HG03097 (cell line): Measurements from ENCODE around the gene FAM229A.

Source experiments
- ATAC-seq: cut with Tn5 transposase; IDR thresholded peaks from one replicate; pipeline ENCODE4 v1.9.1; 2021; ENCODE audit not compliant: unreplicated experiment, low FRiP score

Gene FAM229A

GRCh38 chr1:32350785-32351398 lies 11.4 kb downstream of the FAM229A start:
- ATAC-seq: peak; percentile 36

DNA sequence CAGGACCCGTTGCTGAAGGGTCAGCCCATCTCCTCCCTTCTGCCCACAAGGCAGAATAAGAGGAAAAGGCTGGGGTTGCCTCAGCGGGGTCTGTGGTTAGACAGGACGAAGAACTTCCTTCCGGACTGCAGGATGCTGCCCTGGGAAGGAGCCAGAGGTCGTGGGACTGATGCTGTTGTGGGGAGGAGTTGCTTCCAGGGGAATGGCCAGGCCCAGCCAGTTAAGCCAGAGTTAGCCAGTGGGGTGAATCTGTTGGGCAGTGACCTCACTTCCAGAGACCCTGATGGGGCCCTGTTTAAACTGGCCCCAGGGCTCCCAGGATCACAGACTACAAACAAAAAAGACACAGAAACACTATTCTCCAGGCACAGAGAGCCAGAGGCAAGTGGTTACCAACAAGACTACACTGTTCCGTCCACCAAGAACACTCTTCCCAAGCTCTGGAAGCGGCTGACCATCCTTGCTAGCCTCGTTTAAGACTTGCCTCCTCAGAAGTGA lies 13.0 kb downstream of the FAM229A start:
- no peak for ATAC-seq

- no peak for ATAC-seq
Measured at GRCh38 chr1:32346532-32347157, 15.6 kb downstream of the FAM229A start.

DNA sequence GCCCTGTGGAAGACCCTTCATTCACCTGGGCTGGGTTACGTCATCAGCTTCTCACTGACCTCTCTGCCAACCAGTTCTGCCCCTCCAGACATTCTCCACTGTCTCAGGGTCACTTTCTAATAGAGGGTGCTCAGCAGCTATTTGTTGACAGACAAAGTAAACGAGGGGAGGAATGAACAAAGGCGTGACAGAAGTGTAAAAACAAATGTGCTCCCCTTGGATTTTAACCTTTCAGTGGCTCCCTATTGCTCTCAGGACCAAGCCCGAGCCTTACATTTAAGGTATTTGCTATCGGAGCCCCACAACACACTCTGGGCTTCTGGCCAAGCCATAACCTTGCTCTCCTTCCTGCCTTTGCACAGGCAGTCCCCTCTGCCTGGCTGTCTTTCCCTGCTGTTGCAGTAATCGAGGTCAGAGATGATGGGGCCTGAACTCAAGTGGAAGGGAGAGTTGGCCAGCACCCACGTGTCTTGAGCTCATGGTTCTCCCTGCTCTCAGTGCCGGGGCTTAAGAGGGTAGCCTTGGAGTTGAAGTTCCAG lies 16.9 kb downstream of the FAM229A start:
- ATAC-seq: no peak

DNA sequence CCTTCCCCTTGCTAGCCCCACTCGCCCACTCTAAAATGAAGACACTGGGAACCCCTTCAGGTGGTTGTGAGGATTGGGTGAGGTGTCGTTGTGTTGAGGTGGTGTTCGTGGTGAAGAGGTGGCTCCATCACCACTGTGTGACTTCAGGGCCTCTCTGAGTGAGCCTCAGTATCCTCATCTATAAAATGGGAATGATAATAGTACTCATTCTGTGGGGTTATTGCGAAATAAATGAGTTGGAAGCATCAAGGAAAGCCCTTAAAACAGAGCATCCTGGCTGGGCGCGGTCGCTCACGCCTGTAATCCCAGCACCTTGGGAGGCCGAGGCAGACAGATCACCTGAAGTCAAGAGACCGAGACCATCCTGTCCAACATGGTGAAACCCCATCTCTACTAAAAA lies 19.6 kb downstream of the FAM229A start:
- no peak for ATAC-seq

DNA sequence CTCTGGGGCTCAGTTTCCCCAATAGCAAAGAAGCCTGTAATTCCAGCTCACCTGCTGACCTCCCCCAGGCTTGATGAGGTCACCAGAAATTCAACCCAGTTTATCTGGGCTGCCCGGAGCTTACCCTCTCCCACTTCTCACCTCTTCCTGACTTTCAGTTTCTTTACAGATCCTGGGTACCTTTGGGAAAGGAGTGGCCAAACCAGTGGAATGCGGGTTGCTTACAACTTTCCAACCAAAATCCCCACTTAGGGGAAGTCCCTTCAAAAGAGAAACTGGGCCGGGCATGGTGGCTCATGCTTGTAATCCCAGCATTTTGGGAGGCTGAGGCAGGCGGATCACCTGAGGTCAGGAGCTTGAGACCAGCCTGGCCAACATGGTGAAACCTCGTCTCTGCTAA lies 20.3 kb downstream of the FAM229A start:
- no peak for ATAC-seq

- no peak for ATAC-seq
Measured at GRCh38 chr1:32341186-32341757, 21.0 kb downstream of the FAM229A start.

GRCh38 chr1:32339363-32339978 lies 22.8 kb downstream of the FAM229A start:
- no peak for ATAC-seq

GRCh38 chr1:32338637-32339145 lies 23.6 kb downstream of the FAM229A start:
- no peak for ATAC-seq

GRCh38 chr1:32337855-32338636 lies 24.2 kb downstream of the FAM229A start:
- peak; percentile 28 for ATAC-seq

DNA sequence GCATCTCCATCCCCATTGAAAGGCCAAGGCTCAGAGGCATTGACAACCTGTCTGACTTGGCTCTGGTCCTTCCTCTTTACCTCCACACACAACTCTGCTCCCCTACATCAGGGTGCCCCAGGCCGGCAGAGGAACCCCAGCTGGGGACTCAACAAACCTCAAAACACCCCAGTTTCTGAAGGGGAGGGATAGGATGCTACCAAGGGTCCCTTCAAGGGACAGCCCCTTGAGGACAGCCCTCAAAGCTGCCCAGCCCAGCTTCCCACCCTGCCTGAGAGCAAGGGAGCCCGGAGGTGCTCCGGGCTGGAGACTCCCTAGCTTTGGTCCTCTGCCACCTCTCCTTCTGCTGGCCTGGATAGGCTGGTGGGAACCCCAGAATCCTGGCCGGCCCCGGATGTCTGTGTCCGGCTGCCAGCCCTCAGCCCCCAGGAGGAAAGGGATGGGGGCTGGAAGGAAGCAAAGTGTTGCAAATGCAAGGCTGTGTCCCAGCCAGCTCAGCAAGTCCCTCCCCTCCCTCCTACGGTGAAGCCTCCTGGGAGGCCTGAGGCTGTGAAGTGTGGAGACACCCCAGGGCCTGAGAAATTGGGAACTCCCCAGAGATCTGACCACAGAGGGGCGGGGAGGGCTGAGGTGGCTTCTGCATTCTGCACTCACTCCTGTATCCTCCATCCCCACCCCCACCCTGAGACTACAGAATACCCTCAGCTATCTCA lies 25.2 kb downstream of the FAM229A start:
- no peak for ATAC-seq

- ATAC-seq: no peak
Measured at GRCh38 chr1:32336591-32336932, 25.7 kb downstream of the FAM229A start.

GRCh38 chr1:32335790-32336590 lies 26.3 kb downstream of the FAM229A start, which contains the start of gene MARCKSL1:
Gene MARCKSL1, minus strand, starts transcription at chr1:32336233. Its CDS starts 200 bp downstream, at chr1:32336033.
- ATAC-seq: peak; percentile 33

DNA sequence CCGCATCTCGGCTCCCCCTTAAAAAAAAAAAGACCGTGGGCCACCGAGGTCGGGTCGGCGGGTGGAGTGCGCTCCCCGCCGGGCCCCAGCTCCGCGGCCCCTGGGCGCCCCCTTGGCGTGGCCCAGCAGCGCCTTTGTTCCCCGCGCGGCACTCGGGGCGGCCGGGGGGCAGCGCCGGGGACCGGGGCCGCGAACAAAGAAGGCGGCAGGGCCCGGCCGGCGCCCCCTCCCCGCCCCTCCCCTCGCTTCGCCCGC lies 26.8 kb downstream of the FAM229A start:
- ATAC-seq: no peak

DNA sequence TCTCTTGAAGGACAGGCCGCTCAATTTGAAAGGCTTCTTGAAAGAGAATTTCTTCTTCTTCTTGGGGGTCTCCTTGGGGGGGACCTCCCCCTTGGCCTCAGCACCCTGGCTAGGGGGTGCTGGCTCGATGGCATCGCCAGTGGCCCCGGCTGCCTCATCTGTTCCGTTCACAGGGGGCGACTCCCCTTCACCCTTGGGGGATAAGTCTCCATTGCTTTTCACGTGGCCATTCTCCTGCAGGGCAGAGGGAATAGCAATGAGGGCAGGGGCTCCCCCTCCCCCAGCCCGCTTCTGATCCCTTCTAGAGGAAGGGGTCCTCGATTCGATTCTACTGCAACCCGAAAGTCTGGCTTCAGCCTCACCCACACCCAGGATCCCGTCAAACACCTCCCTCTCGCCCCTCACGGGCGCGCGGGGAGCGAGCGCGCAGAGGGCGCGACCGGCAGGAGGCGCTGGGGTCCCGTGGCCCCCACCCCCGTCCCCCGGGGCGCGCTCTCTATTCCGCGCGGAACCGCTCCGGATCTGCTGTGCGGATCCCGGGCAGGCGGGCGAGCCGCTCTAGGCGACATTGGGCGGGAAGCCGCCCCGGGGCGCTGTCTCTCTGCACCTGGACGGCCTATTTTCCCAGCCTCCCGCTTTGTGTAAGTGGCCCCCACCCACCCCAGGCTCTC lies 27.3 kb downstream of the FAM229A start:
- no peak for ATAC-seq

DNA sequence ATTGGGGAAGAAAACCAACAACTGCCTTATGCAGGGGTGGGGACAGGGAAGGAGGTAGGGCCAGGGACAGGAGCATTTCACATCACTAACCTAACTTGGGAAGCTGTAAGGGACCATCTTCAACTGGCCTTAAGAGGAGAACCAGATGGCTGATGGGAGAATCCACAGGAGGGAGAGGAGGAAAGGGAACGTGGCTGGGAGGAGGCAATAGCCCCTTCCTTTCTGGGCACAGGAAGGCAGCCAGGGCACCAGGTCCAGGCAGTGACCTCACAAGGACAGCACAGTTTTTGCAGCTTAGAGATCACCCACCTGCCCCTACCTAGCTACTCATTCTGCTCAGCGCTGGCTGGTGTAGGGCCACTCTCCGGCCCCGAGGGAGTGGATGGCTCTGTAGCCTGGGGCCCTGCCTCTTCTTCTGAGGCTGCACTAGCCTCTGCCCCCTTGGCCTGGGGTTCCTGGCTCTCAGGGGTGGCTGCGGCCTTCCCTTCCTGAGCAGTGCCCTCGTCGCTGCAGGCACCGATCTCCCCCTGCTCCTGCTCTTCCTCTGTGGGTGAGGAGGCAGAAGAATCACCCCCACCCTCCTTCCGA lies 27.9 kb downstream of the FAM229A start:
- ATAC-seq: no peak

- no peak for ATAC-seq
Measured at GRCh38 chr1:32333251-32333963, 28.9 kb downstream of the FAM229A start.
